AG09319 (cell line): ENCODE measurements around the gene TMBIM4.

ENCODE experiments used
- DNase-seq: peaks from one replicate; pipeline ENCODE4 v3.0.0-alpha.2; 2010; ENCODE audit warnings: low read depth; ENCODE audit errors: extremely low read depth
- TF ChIP-seq, protein P1 (sequence below): IDR thresholded peaks from 2 replicates; pipeline ENCODE4 v1.5.1; 2011; ENCODE audit warnings: low read depth, mild to moderate bottlenecking, inconsistent platforms, low read length, moderate library complexity

Gene TMBIM4

GRCh38 chr12:66087365-66087943 lies 82.3 kb downstream of the TMBIM4 start:
- peak; percentile 59 for DNase-seq
- TF ChIP-seq, protein P1, sequence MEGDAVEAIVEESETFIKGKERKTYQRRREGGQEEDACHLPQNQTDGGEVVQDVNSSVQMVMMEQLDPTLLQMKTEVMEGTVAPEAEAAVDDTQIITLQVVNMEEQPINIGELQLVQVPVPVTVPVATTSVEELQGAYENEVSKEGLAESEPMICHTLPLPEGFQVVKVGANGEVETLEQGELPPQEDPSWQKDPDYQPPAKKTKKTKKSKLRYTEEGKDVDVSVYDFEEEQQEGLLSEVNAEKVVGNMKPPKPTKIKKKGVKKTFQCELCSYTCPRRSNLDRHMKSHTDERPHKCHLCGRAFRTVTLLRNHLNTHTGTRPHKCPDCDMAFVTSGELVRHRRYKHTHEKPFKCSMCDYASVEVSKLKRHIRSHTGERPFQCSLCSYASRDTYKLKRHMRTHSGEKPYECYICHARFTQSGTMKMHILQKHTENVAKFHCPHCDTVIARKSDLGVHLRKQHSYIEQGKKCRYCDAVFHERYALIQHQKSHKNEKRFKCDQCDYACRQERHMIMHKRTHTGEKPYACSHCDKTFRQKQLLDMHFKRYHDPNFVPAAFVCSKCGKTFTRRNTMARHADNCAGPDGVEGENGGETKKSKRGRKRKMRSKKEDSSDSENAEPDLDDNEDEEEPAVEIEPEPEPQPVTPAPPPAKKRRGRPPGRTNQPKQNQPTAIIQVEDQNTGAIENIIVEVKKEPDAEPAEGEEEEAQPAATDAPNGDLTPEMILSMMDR, result peak; percentile 81

GRCh38 chr12:66085998-66086397 lies 83.8 kb downstream of the TMBIM4 start:
- TF ChIP-seq, protein P1, result no peak
- no peak for DNase-seq
